Activated naive CD4-positive, alpha-beta T cell treated with anti-CD3 and anti-CD28 coated beads, Interleukin-2, amount 50 U/mL, for 24 hours (primary cell): ENCODE results near the gene PLXNA3.

Experiments used
- H3K27ac Mint-ChIP-seq: one replicate; pipeline ENCODE4 v1.8.0; 2021; ENCODE audit warnings: mild to moderate bottlenecking, mixed read lengths
- H3K27me3 Mint-ChIP-seq: one replicate; pipeline ENCODE4 v1.8.0; 2021; ENCODE audit warnings: mixed read lengths
- H3K36me3 Mint-ChIP-seq: one replicate; pipeline ENCODE4 v1.8.0; 2021; ENCODE audit warnings: mixed read lengths
- H3K4me1 Mint-ChIP-seq: one replicate; pipeline ENCODE4 v1.8.0; 2021; ENCODE audit warnings: mixed read lengths
- H3K4me3 Mint-ChIP-seq: one replicate; pipeline ENCODE4 v1.8.0; 2021; ENCODE audit warnings: mild to moderate bottlenecking, mixed read lengths
- H3K9me3 Mint-ChIP-seq: one replicate; pipeline ENCODE4 v1.8.0; 2021; ENCODE audit warnings: mixed read lengths

PLXNA3 gene

DNA sequence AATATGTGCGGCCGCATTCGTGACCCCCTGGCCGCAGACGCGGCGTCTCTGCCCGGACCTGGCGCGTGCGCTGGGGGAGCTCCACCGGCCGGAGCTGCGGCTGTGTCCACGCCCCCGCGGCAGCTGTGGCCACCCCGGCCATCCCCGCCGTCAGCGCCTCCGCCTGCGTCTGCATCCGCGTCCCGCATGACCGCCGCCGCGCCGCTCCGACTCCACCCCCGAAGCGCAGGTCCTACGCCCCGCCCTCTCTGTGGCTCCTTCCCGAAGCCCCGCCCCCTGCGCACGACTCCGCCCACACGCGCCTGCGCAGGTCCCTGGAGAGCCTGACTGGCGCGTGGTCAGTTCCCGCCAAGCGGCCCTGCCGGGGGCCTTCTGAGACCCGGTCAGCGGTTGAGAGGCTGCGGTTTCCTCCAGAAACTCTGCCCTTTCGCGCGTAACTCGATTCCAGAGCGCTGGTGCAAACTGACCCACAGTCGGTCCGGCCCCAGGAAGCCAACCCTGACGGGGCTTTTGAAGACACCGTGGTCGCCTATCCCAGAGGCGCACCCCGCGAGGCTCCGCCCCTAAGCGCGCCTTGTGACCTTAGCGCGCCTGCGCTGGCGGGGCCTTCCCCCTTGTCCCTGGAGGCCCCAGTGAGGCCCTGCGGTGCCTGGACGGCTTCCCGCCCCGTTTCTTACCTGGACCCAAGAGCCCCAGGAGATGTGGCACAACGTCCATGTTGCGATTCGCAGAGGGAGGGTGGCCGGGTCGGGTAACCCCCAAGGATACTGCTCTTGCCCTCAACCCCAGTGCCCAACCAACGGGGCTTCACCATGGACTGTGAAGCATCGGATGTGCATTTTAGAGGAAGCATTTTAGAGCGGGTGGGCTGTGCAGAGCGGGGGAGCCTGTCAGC, 20.9 kb downstream of the PLXNA3 start, which contains the start of gene LAGE3:
Gene LAGE3, minus strand, starts transcription at position 554 of the 895 bp plus-strand sequence. Its CDS starts 366 bp downstream, at position 188.
- H3K4me1 Mint-ChIP-seq: peaks cover 29% of the 10 kb centered on the region
- peak within 1 kb of the TSS; percentile 85 for H3K27ac Mint-ChIP-seq
- no peaks in the 10 kb centered on the region for H3K9me3 Mint-ChIP-seq
- peak within 1 kb of the TSS; percentile 84 for H3K4me3 Mint-ChIP-seq
- no peaks in the 10 kb centered on the region for H3K27me3 Mint-ChIP-seq
- H3K36me3 Mint-ChIP-seq: no peaks in the 10 kb centered on the region

DNA sequence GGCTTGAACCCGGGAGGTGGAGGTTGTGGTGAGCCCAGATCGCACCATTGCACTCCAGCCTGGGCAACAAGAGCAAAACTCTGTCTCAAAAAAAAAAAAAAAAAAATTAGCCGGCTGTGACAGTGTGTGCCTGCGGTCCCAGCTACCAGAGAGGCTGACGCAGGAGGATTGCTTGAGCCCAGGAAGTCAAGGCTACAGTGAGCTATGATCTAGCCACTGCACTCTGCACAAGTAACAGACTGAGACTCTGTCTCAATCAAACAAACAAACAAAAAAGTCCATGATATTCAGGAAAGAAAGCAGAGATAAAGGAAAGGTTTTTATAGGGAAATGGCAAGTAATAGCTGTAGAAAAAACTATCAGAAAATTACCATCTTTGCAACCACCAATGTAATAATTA, 23.1 kb downstream of the PLXNA3 start:
- Mint-ChIP-seq H3K36me3 (no peaks in the 10 kb centered on the region), H3K9me3 (no peaks in the 10 kb centered on the region), H3K27me3 (no peaks in the 10 kb centered on the region), H3K4me3 (no peak overlapping the region), H3K4me1 (peaks cover 25% of the 10 kb centered on the region), H3K27ac (peak overlapping the region; percentile 38)

DNA sequence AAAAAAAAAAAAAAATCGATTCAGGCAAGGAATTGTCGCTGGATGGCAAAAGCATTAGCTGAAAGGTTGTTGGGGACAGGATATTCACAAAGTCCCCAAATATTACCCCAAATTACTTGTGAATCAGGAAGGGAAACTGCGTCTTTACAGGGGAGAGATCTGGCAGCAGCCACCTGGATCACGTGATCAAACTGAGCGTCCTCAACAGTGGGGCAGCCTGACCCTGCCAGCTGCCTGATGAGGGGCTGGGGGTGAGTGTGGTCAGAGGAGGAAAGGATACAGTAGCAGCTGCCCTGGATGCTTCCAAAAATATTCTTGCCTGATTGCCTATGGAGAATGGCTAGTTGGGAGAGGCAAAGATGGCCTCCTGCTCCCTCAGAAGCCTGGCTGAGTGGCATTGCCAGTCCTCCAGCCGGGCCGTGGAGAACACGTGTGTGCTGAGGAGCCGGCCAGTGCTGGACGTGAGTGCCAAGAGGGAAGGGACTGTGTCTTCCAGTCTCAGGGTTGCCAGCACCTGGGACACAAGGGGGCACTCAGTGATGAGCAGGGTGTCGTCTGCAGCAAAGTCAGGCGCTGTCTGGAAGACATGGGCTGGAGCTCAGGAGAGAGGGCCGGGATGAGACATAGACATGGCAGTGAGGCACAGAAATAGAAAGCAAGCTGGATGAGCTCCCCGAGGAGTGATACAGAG, 24.0 kb downstream of the PLXNA3 start:
- no peaks in the 10 kb centered on the region for H3K27me3 Mint-ChIP-seq
- no peaks in the 10 kb centered on the region for H3K9me3 Mint-ChIP-seq
- H3K4me3 Mint-ChIP-seq: peak overlapping the region; percentile 15
- H3K4me1 Mint-ChIP-seq: peaks cover 16% of the 10 kb centered on the region
- no peak overlapping the region for H3K27ac Mint-ChIP-seq
- H3K36me3 Mint-ChIP-seq: no peaks in the 10 kb centered on the region

DNA sequence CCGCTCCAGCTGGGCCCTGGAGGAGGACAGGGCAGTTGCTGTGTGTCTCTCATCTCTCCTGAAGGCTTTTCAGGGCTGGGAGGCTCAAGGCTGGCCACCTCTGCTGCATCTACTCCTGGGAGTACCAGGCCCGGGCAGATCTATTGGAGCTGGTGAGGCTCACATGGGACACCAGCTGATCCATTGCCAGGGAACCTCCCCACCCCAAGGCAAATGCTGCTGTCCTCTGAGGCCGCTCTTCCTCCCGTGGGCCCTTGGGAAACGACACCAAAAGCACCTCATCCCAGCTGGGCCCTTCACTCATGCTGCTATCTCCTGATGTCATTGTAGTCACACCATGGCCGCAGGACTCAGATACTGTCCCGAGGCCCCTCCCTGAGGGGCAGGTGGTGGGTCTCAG, 24.7 kb downstream of the PLXNA3 start:
- H3K36me3 Mint-ChIP-seq: no peaks in the 10 kb centered on the region
- peaks cover 11% of the 10 kb centered on the region for H3K4me1 Mint-ChIP-seq
- H3K9me3 Mint-ChIP-seq: no peaks in the 10 kb centered on the region
- H3K27ac Mint-ChIP-seq: no peak overlapping the region
- H3K27me3 Mint-ChIP-seq: no peaks in the 10 kb centered on the region
- no peak overlapping the region for H3K4me3 Mint-ChIP-seq

DNA sequence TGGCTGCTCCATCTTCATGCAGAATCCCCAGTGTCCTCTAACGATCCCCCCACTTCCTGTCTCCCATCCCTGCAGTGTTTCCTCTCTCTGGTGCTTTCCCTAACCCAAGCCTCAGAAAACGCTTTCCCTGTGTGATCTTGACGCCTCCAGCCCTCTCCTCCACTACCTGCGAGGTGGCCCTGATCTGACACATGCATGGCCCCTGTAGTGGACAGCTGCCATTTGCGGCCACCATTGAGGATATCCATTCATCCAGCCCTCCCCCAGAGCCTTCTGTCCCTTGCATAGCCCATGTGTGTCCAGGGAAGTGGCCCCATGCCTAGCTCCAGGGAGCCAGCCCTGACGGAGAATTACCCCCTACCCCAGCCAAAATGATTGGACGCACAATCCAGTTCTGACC, 25.2 kb downstream of the PLXNA3 start:
- H3K36me3 Mint-ChIP-seq: no peaks in the 10 kb centered on the region
- H3K4me1 Mint-ChIP-seq: peaks cover 16% of the 10 kb centered on the region
- no peak overlapping the region for H3K4me3 Mint-ChIP-seq
- no peaks in the 10 kb centered on the region for H3K9me3 Mint-ChIP-seq
- H3K27ac Mint-ChIP-seq: no peak overlapping the region
- H3K27me3 Mint-ChIP-seq: no peaks in the 10 kb centered on the region

DNA sequence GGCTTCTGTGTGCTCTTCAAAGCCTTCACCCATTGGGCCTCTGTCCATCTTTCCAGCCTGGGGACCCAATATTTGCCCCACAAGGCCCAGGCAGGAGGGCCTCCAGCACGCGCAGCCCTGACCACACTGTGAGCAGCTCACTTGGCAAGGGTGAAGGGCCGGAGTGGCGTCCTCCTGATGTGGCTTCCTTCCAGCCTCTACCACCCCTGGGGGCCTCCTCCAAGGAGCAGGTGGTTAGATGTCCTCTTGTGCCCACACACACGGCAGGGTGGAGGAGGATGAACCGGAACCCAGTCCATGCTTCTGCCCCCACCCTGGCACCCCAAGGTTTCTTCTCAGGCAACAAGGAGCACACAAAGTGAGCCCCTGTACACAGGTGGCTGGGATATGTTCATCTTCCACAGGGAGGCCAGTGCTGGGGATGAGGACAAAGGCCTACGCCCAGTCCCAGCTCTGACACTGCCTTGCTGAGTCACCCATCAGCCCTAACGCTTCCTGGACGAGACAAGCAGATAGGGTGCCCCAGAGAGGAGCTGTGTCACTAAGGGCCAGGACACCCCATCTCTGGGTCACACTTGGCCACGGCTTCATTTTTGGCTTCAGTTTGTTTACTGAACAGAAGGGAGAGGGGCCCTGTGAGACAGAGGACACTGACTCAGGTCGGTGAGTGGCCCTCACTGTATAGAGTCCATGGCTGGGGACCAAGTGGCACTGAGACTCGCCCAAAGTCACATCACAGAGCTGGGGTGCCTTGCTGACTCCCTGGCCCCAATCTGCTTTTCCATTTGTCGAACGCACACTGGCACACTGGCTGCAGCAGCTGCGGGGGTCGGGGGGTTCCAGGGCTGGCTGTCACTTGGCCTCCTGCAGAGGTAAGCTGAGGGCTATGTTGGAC, 26.4 kb downstream of the PLXNA3 start:
- Mint-ChIP-seq H3K4me3 (peak overlapping the region; percentile 59), H3K36me3 (no peaks in the 10 kb centered on the region), H3K4me1 (peaks cover 22% of the 10 kb centered on the region), H3K9me3 (no peaks in the 10 kb centered on the region), H3K27ac (no peak overlapping the region), H3K27me3 (no peaks in the 10 kb centered on the region)

DNA sequence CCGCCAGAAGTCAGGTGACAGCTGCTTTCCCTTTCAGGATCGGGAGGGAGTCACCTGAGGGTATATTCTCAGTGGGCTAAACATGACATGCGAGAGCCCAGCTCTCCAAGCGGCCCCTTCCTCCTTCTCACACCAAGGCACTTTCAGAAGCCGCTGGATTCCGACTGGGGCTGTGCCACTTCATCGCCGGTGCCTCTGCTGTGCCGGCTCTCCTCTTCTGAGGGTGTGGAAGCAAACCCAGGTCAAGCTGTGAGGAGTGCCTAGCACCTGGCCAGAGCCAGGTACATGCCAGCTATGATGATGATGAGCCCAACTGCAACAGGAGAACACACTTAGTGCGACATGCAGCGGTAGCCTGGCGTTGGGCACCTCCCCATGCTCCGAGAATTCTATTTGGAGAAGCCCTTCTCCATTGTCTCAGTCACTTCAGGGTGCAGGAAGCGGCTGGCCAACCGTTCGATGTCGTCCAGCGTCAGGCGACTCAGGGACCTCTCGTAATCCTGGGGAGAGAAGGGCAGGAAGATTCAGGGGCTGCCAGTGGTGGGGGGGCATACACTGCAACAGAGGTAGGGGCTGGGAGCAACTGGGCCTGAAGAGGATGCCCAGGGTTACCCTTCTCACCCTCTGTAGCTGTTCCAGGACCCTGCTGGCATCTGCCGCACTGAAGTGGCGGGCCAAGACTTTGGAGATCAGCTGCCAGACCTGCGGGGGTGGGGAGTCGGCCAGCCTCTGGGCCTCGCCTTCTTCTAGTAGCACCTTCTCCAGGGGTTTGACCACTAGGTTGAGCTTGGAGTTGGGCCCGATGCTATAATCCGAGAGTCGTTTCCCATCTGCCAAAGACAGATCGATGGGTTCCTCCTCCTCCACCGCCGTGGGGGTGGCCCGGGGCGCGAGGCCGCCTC, 27.3 kb downstream of the PLXNA3 start:
- no peaks in the 10 kb centered on the region for H3K36me3 Mint-ChIP-seq
- H3K4me1 Mint-ChIP-seq: peaks cover 25% of the 10 kb centered on the region
- peak overlapping the region; percentile 73 for H3K4me3 Mint-ChIP-seq
- H3K27me3 Mint-ChIP-seq: no peaks in the 10 kb centered on the region
- no peaks in the 10 kb centered on the region for H3K9me3 Mint-ChIP-seq
- H3K27ac Mint-ChIP-seq: no peak overlapping the region

DNA sequence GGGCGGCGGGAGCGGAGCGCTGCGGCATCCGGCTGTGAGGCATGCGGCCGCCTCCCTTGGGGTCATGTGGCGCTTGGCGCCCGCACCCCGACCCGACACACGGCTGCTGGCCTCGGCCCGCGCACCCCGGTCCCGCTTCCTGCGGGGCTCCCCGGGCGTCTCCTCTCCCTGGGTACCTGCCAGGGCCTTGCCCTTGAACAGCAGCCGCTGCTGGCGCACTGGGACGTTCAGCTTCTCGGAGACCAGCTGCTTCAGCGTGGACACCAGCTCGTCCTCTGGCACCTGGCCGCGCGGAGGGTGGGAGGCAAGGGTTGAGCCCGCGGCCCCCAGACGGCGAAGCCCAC, 27.9 kb downstream of the PLXNA3 start:
- Mint-ChIP-seq H3K27ac (no peak overlapping the region), H3K4me3 (no peak overlapping the region), H3K27me3 (no peaks in the 10 kb centered on the region), H3K4me1 (peaks cover 25% of the 10 kb centered on the region), H3K36me3 (no peaks in the 10 kb centered on the region), H3K9me3 (no peaks in the 10 kb centered on the region)

DNA sequence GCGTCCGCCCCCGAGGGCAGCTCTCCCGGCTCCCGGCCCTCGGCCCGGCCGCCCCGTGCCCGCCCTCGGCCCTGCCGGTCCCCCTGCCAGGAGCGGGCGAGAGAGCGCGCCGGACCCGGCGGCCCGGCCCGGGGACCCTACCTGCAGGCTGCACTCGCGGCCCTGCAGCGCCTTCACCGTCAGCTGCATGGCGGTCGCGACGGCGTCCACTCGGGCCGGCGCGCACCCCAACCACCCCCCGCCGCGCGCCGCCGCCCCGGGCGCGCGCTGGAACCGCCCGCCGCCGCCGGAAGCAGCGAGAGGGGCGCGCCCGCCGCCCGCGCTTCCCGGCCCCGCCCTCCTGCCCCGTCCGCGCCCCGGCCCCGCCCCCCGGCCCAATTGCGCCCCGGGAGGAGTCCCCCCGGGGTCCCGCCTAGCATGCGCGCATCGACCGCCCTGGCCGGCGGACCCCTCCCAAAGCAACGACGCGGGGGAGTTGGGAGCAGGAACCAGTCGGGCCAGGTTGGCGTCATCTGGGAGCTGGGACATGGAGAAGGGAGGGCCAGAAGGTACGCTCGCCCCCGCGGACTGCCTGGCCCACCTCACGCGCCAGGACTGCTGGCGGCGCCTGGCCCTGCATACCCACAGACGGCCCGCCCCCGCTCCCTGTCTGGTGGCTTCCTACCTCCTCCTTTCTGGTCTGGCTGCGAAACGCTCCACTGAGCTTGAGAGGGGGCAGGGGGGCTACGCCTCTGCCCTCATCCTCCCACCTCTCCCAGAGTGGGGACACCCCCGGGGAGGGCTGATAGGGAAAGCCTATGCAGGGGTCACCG, 28.5 kb downstream of the PLXNA3 start, which contains the start of gene UBL4A:
Gene UBL4A, minus strand, starts transcription at position 220 of the 812 bp plus-strand sequence. Its CDS starts 31 bp downstream, at position 189.
- Mint-ChIP-seq H3K27ac (peak within 1 kb of the TSS; percentile 12), H3K9me3 (no peaks in the 10 kb centered on the region), H3K36me3 (no peaks in the 10 kb centered on the region), H3K27me3 (no peaks in the 10 kb centered on the region), H3K4me1 (peaks cover 25% of the 10 kb centered on the region), H3K4me3 (peak within 1 kb of the TSS; percentile 73)

DNA sequence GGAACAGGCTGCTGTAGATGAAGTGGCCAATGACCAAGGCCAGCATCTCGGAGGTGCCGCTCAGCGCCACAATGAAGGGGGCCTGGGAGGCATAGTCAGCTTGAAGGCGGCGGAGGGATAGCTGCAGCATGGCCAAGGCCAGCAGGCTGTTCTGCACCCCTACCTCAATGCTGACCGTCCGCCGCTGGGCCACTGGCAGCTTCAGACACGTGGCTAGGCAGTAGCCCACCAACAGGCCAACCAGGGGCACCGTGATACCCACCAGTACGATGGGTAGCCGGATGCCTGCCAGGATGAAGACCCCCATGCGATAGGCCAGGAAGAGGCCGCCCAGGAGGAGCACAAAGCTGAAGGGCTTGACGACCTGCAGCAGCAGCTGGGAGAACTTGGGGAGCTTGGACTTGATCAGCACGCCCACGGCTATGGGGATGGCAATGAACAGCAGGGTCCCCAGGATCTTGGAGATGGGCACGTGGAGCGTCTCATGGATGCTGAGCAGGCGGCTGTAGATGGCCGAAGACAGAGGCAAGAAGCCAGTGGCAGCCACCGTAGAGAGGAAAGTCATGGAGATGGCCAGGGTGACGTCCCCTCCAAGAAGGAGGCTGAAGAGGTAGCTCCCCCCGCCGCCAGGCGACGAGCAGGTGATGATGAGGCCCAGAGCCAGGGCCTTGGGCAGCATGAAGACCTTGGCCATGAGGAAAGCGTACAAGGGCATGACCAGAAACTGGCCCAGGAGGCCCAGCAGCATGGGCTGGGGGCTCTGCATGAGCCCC, 29.6 kb downstream of the PLXNA3 start:
- Mint-ChIP-seq H3K4me3 (peak overlapping the region; percentile 39), H3K27me3 (no peaks in the 10 kb centered on the region), H3K36me3 (no peaks in the 10 kb centered on the region), H3K27ac (peak overlapping the region; percentile 35), H3K4me1 (peaks cover 20% of the 10 kb centered on the region), H3K9me3 (no peaks in the 10 kb centered on the region)

DNA sequence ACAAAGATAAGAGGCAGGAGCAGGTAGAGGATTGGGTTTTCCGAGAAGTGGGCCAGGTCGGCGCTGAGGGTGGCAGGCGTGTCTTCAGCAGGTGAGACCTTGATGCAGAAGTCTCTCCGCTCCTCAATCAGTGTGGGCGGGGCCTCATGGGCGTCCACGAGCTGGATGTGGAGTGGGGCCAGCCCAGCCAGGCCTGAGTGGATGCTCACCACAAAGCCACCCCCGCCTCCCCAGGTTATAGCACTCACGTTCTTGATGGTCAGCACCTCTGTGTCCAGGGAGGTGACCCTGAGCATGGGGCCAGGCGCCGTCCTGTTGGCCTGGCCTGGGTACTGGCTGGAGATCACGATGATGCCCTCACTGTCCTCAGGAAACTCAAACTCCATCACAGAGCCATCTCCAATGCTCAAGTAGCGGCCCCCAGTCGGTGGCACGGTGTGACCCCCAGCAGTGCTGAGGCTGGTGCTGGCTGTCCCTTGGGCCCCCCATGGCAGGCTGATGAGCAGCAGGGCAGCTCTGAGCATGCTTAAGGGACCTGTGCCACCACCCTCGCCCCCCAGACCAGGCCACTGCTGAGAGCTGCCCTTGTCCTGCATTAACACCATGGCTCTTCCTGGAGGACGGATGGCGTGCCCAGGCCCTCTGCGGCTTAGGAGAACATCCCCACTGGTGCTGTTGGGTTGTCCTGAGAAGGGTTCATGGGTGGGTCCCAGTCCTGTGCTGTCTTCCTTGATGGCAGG, 30.4 kb downstream of the PLXNA3 start:
- Mint-ChIP-seq H3K27me3 (no peaks in the 10 kb centered on the region), H3K27ac (peak overlapping the region; percentile 35), H3K4me3 (peak overlapping the region; percentile 89), H3K9me3 (no peaks in the 10 kb centered on the region), H3K4me1 (peaks cover 20% of the 10 kb centered on the region), H3K36me3 (no peaks in the 10 kb centered on the region)

DNA sequence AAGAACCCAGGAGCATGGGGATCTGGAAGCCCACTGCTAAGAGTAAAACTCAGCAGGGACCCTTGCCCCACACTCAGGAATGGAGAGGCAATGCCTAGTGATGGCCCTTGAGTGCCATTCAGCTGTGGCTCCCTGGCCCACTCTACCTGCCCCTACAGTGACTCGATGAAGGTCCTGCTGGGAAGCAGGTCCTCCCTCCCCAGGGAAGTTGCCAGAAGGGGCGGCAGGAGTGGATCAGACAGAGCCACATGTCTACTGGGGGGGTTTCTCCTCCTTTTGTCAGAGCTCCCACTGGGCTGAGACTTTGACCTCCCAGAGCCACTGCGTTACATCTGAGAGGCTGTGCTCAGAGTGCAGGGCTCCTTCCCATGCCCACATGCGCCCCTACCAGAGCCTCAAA, 31.1 kb downstream of the PLXNA3 start:
- Mint-ChIP-seq H3K4me1 (peaks cover 20% of the 10 kb centered on the region), H3K9me3 (no peaks in the 10 kb centered on the region), H3K27ac (no peak overlapping the region), H3K27me3 (no peaks in the 10 kb centered on the region), H3K4me3 (peak overlapping the region; percentile 89), H3K36me3 (no peaks in the 10 kb centered on the region)

DNA sequence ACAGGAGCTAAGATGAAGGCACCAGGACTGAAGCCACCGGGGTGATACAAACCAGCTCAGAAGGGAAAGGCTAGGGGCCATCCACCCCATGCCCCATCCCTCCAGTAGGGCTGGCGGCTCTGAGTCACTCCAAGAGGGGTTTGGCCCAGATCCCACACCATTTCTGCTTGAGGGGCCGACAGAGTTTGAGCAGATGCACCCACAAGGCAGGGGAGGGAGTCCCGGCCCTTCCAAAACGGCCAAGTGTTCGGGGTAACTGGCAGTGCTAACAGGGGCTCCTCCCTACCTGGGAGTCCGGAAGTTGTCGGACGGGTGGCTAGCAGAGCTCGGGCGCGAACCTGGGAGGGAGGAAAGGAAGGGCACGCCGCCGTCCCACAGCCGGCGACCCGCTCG, 31.9 kb downstream of the PLXNA3 start:
- H3K4me3 Mint-ChIP-seq: peak overlapping the region; percentile 89
- peaks cover 20% of the 10 kb centered on the region for H3K4me1 Mint-ChIP-seq
- H3K36me3 Mint-ChIP-seq: no peaks in the 10 kb centered on the region
- H3K27ac Mint-ChIP-seq: peak overlapping the region; percentile 65
- no peaks in the 10 kb centered on the region for H3K9me3 Mint-ChIP-seq
- H3K27me3 Mint-ChIP-seq: no peaks in the 10 kb centered on the region
